Activated T-helper 17 cell treated with anti-CD3 and anti-CD28 coated beads, Interleukin-2, amount 50 U/mL, for 72 hours (primary cell): ENCODE data around the gene CDH23. TPM values are rescaled to one million over a fixed set of nuclear protein-coding genes. Genes with fewer than 3 reads are reported as not detected.
A peak's percentile ranks its signal among the peaks of the same experiment; 100 is the strongest.

Experiments used
- ATAC-seq: fragments of 150-1000 bp; cut with Tn5 transposase; replicated peaks from 2 replicates; pipeline ENCODE4 v1.10.0; 2021; ENCODE audit warnings: mild to moderate bottlenecking, moderate library complexity
- H3K27ac Mint-ChIP-seq: one replicate; pipeline ENCODE4 v1.8.0; 2022; ENCODE audit warnings: mixed read lengths
- H3K27me3 Mint-ChIP-seq: one replicate; pipeline ENCODE4 v1.8.0; 2022; ENCODE audit warnings: mixed read lengths
- H3K36me3 Mint-ChIP-seq: one replicate; pipeline ENCODE4 v1.8.0; 2022; ENCODE audit warnings: low read depth, mild to moderate bottlenecking, mixed read lengths
- H3K4me1 Mint-ChIP-seq: one replicate; pipeline ENCODE4 v1.8.0; 2022; ENCODE audit warnings: mixed read lengths
- H3K4me3 Mint-ChIP-seq: one replicate; pipeline ENCODE4 v1.8.0; 2022; ENCODE audit warnings: mild to moderate bottlenecking, mixed read lengths
- H3K9me3 Mint-ChIP-seq: one replicate; pipeline ENCODE4 v1.8.0; 2022; ENCODE audit warnings: mixed read lengths
- total RNA-seq, 2 donors: library from RNA; stranded (reverse); gene quantifications; one replicate each; pipeline ENCODE4 v1.2.3, GENCODE V29; 2022

The CDH23 gene
- total RNA-seq, 2 donors from 2014 or later = 0.09 to 16.2 TPM

DNA sequence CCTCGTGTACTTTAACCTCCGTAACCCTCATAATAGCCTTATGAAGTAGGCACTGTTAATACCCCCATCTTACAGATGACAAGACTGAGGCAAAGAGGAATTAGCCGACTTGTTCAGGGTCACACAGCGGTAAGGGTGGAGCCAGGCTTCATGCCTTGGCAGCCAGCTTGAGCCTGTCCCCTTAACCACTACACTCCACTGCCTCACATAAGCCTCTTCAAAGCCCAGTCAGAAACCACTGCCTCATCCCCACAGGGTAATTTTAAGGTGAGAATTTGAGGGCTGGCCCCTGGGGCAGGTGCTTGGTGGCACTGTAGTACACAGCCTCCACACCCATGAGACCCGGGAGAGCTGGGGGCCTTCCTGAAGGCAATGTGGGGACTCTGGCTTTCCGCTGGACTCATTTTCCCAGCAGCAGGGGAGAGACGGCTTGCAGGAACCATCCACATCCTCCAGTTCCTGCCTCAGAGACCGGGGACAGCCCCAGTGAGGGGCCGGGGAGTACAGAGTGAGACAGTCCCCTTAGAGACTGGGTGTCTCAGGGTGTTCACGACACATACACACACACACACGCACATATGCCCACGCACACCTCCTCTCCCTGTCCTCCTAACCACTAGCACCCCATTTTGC is 330.5 kb downstream of the CDH23 start:
- H3K27ac Mint-ChIP-seq = peak overlapping the region; percentile 98
- no peaks in the 10 kb centered on the region for H3K9me3 Mint-ChIP-seq
- H3K27me3 Mint-ChIP-seq = no peaks in the 10 kb centered on the region
- peaks cover 31% of the 10 kb centered on the region for H3K4me1 Mint-ChIP-seq
- peak overlapping the region; percentile 90 for H3K4me3 Mint-ChIP-seq
- no peaks in the 10 kb centered on the region for H3K36me3 Mint-ChIP-seq
- peak; percentile 55 for ATAC-seq

GRCh38 chr10:71727738-71728737 is 331.3 kb downstream of the CDH23 start:
- Mint-ChIP-seq H3K4me1 (peaks cover 34% of the 10 kb centered on the region), H3K36me3 (no peaks in the 10 kb centered on the region), H3K4me3 (peak overlapping the region; percentile 90), H3K27ac (peak overlapping the region; percentile 98), H3K27me3 (no peaks in the 10 kb centered on the region), H3K9me3 (no peaks in the 10 kb centered on the region)
- peak; percentile 22 for ATAC-seq

- Mint-ChIP-seq H3K27me3 (no peaks in the 10 kb centered on the region), H3K4me1 (peaks cover 41% of the 10 kb centered on the region), H3K27ac (peak overlapping the region; percentile 98), H3K4me3 (peak overlapping the region; percentile 90), H3K9me3 (no peaks in the 10 kb centered on the region), H3K36me3 (no peaks in the 10 kb centered on the region)
- ATAC-seq = no peak
These were observed 332.5 kb downstream of the CDH23 start for GRCh38 chr10:71729161-71729636.

GRCh38 chr10:71731791-71732190 is 335.1 kb downstream of the CDH23 start:
- Mint-ChIP-seq H3K4me1 (peaks cover 39% of the 10 kb centered on the region), H3K27me3 (no peaks in the 10 kb centered on the region), H3K9me3 (no peaks in the 10 kb centered on the region), H3K27ac (peak overlapping the region; percentile 85), H3K36me3 (no peaks in the 10 kb centered on the region), H3K4me3 (peak overlapping the region; percentile 24)
- no peak for ATAC-seq

GRCh38 chr10:71734797-71735196 is 338.1 kb downstream of the CDH23 start:
- H3K4me3 Mint-ChIP-seq = peak overlapping the region; percentile 76
- no peaks in the 10 kb centered on the region for H3K9me3 Mint-ChIP-seq
- ATAC-seq = no peak
- peak overlapping the region; percentile 93 for H3K27ac Mint-ChIP-seq
- peaks cover 45% of the 10 kb centered on the region for H3K4me1 Mint-ChIP-seq
- no peaks in the 10 kb centered on the region for H3K27me3 Mint-ChIP-seq
- no peaks in the 10 kb centered on the region for H3K36me3 Mint-ChIP-seq

GRCh38 chr10:71735709-71736569 is 339.2 kb downstream of the CDH23 start:
- peak overlapping the region; percentile 76 for H3K4me3 Mint-ChIP-seq
- H3K4me1 Mint-ChIP-seq = peaks cover 55% of the 10 kb centered on the region
- no peaks in the 10 kb centered on the region for H3K27me3 Mint-ChIP-seq
- peak overlapping the region; percentile 93 for H3K27ac Mint-ChIP-seq
- peak; percentile 45 for ATAC-seq
- H3K36me3 Mint-ChIP-seq = no peaks in the 10 kb centered on the region
- no peaks in the 10 kb centered on the region for H3K9me3 Mint-ChIP-seq

- H3K9me3 Mint-ChIP-seq = no peaks in the 10 kb centered on the region
- no peaks in the 10 kb centered on the region for H3K36me3 Mint-ChIP-seq
- no peaks in the 10 kb centered on the region for H3K27me3 Mint-ChIP-seq
- peak; percentile 14 for ATAC-seq
- H3K4me1 Mint-ChIP-seq = peaks cover 61% of the 10 kb centered on the region
- peak overlapping the region; percentile 93 for H3K27ac Mint-ChIP-seq
- peak overlapping the region; percentile 76 for H3K4me3 Mint-ChIP-seq
These were observed 339.8 kb downstream of the CDH23 start for GRCh38 chr10:71736570-71736952.

DNA sequence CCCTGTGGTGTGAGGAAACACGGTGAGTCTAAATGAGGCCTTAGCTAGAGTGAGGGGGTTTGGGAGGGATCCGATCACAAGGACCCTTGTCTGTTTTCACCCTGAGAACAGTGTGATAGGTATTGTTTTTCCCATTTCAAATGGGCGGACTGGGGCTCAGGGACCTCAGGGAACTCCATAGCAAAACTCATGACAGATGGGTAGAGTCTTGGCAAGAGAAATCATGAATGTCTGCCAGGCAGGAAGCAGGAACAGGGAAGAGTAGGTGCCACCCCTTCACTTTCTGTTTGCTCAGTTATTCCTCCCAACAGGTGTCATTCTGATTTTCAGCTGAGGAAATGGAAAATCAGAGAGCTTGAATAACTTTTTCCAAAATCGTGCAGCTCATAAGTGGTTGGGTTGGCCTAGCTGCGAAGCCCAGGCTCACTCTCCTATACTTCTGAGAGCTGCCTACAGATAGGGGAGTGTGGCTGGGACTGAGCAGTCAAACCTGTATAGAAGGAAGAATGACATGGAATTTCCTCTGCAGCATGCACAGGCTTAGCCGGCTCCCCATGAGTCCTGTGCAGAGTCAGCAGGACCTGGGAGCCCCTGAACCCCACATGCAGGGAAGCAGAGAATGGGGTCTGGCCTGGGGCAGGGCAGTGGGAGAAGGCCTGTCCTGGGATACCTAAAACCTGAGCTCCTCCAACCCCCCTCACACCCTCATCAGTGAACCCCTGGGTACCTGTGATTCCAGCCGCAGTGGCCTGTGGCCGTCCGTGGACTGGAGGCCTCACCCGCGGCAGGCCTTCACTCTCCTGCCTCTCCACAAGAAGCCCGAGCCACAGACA is 340.5 kb downstream of the CDH23 start:
- Mint-ChIP-seq H3K27ac (peak overlapping the region; percentile 93), H3K4me1 (peaks cover 67% of the 10 kb centered on the region), H3K36me3 (no peaks in the 10 kb centered on the region), H3K4me3 (peak overlapping the region; percentile 76), H3K9me3 (no peaks in the 10 kb centered on the region), H3K27me3 (no peaks in the 10 kb centered on the region)
- peak; percentile 81 for ATAC-seq

DNA sequence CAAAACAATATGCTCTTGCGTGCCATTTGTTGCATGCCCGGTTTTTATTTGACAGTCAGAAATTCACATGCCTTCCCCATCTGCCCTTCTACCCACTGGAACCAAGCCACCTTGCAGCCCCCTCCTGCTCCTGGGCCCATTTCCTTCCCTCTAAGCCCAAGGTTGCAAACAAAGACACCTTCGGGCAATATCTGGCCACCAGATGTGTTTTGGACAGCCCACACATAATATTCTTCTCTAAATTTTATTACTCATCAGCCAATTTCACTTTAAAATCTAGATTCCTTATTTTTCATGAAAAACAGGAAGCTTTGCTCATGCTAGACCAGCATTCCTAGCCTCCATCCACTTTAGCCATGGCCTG is 341.1 kb downstream of the CDH23 start:
- Mint-ChIP-seq H3K27ac (peak overlapping the region; percentile 93), H3K9me3 (no peaks in the 10 kb centered on the region), H3K4me1 (peaks cover 67% of the 10 kb centered on the region), H3K27me3 (no peaks in the 10 kb centered on the region), H3K4me3 (peak overlapping the region; percentile 76), H3K36me3 (no peaks in the 10 kb centered on the region)
- no peak for ATAC-seq

DNA sequence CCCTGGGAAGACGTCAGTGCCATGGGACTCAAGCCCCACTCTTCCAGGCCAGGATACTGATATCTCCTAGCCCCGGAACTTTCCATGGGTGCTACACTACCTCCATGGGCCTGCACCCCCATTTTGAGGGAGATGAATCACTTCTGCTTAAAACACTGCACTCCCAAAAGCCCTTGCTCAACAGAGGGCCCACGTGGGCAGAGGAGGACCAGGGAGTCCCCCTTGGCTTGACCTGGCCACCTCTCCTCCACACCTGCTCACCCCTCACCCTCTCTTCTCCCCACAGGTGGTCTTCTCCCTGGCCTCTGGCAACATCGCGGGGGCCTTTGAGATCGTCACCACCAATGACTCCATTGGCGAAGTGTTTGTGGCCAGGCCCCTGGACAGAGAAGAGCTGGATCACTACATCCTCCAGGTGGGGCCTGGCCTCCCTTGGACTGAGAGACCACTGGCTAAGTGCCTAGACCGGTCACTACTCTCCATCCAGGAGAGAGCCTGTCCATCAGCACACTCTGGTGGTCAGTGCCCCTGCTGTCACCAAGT is 342.7 kb downstream of the CDH23 start:
- no peaks in the 10 kb centered on the region for H3K27me3 Mint-ChIP-seq
- H3K4me3 Mint-ChIP-seq = peak overlapping the region; percentile 82
- peak overlapping the region; percentile 74 for H3K27ac Mint-ChIP-seq
- H3K4me1 Mint-ChIP-seq = peaks cover 63% of the 10 kb centered on the region
- H3K36me3 Mint-ChIP-seq = no peaks in the 10 kb centered on the region
- no peaks in the 10 kb centered on the region for H3K9me3 Mint-ChIP-seq
- ATAC-seq = no peak

DNA sequence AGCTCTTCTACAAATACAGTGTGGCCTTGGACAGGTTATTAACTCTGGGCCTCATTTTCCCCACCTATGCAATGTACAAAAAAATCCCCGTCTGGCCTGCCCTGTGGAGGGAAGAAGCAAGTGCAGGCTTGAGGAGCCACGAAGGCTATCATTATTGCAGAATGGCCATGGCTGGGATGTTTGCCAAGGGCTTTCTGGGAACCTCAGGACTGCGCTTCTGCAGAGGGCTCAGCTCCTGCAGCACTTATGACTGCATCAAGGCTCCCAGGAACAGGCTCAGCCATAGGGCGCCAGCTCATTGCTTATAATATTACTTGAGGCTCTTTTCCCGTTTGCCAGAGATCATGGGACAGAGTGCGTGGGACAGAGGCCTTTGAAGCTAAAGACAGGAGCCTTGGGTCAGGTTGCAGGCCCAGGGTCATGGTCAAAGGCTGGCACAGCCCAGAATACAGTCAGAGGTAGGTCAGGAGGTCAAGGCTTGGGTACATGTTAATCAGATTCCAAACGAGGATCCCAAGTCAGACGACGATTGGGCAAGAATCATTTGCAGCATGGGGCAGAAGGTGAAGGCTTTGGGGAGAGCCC is 343.4 kb downstream of the CDH23 start:
- peak overlapping the region; percentile 74 for H3K27ac Mint-ChIP-seq
- no peaks in the 10 kb centered on the region for H3K9me3 Mint-ChIP-seq
- no peaks in the 10 kb centered on the region for H3K36me3 Mint-ChIP-seq
- no peak for ATAC-seq
- no peaks in the 10 kb centered on the region for H3K27me3 Mint-ChIP-seq
- peaks cover 62% of the 10 kb centered on the region for H3K4me1 Mint-ChIP-seq
- H3K4me3 Mint-ChIP-seq = peak overlapping the region; percentile 82

GRCh38 chr10:71741029-71741428 is 344.3 kb downstream of the CDH23 start:
- Mint-ChIP-seq H3K4me1 (peaks cover 67% of the 10 kb centered on the region), H3K36me3 (peaks cover 5% of the 10 kb centered on the region), H3K27ac (peak overlapping the region; percentile 97), H3K9me3 (no peaks in the 10 kb centered on the region), H3K27me3 (no peaks in the 10 kb centered on the region), H3K4me3 (peak overlapping the region; percentile 82)
- ATAC-seq = no peak

- no peaks in the 10 kb centered on the region for H3K9me3 Mint-ChIP-seq
- peak overlapping the region; percentile 97 for H3K27ac Mint-ChIP-seq
- H3K36me3 Mint-ChIP-seq = peaks cover 5% of the 10 kb centered on the region
- H3K4me3 Mint-ChIP-seq = peak overlapping the region; percentile 82
- H3K4me1 Mint-ChIP-seq = peaks cover 70% of the 10 kb centered on the region
- no peaks in the 10 kb centered on the region for H3K27me3 Mint-ChIP-seq
- ATAC-seq = no peak
These were observed 345.0 kb downstream of the CDH23 start for GRCh38 chr10:71741671-71742070.
